IMR-90 (cell line): ENCODE measurements around the gene KIF3A. TPM values are rescaled to one million over a fixed set of nuclear protein-coding genes. Genes with fewer than 3 reads are reported as not detected.

Experiments used
- ATAC-seq: fragments of 200-7000 bp; cut with Tn5 transposase; 2 replicates; pipeline ENCODE4 v1.9.1; 2020; ENCODE audit warnings: low read depth, mild to moderate bottlenecking, moderate library complexity
- BruUV-seq: library from RNA; stranded (reverse); fragments of 400-500 nt; replicated peaks from 2 replicates; lab custom pipeline; 2021; lab: Mats Ljungman, UMichigan
- CTCF ChIA-PET: fragments of 300-600 bp; formaldehyde crosslinking; extraction: SDS; loops from one replicate; lab custom pipeline; 2021; ENCODE audit warnings: antibody characterized with exemption; lab: Yijun Ruan, JAX
- POLR2A ChIA-PET: fragments of 300-600 bp; sonication (Branson Sonifier 250); formaldehyde crosslinking; loops from one replicate; lab custom pipeline; 2022; ENCODE audit warnings: antibody characterized with exemption; ENCODE audit not compliant: unreplicated experiment; lab: Charles Lee
- DNase-seq: peaks from one replicate; pipeline ENCODE4 v3.0.0; 2013
- H2AFZ ChIP-seq: replicated peaks from 2 replicates; pipeline ENCODE3; 2013; ENCODE audit warnings: low read length, mild to moderate bottlenecking; ENCODE audit not compliant: poor library complexity
- H2AK5ac ChIP-seq: 2 replicates; pipeline ENCODE4 v1.6.1; 2013; ENCODE audit warnings: low read depth, low read length, inconsistent platforms
- H2AK9ac ChIP-seq: replicated peaks from 2 replicates; pipeline ENCODE3; 2013; ENCODE audit warnings: mild to moderate bottlenecking, low read depth, low read length, moderate library complexity; ENCODE audit not compliant: poor library complexity
- H2BK120ac ChIP-seq: 2 replicates; pipeline ENCODE4 v1.6.1; 2013; ENCODE audit warnings: low read depth, low read length, inconsistent platforms
- H2BK15ac ChIP-seq: 3 replicates; pipeline ENCODE4 v1.6.1; 2013; ENCODE audit warnings: low read depth, low read length, inconsistent platforms
- H2BK20ac ChIP-seq: 2 replicates; pipeline ENCODE4 v1.6.1; 2013; ENCODE audit warnings: low read depth, mild to moderate bottlenecking, inconsistent platforms, low read length, moderate library complexity
- H2BK5ac ChIP-seq: 2 replicates; pipeline ENCODE4 v1.6.1; 2013; ENCODE audit warnings: mild to moderate bottlenecking, low read depth, low read length, inconsistent platforms; ENCODE audit not compliant: poor library complexity, severe bottlenecking
- H3K14ac ChIP-seq: replicated peaks from 2 replicates; pipeline ENCODE4 v1.6.1; 2013; ENCODE audit warnings: low read depth, low read length, inconsistent platforms
- H3K18ac ChIP-seq: 2 replicates; pipeline ENCODE4 v1.6.1; 2013; ENCODE audit warnings: low read depth, low read length, control low read depth
- H3K23ac ChIP-seq: 2 replicates; pipeline ENCODE4 v1.6.1; 2013; ENCODE audit warnings: low read depth, low read length, inconsistent platforms
- H3K27ac ChIP-seq: 2 replicates; pipeline ENCODE4 v1.5.1; 2013; ENCODE audit warnings: mild to moderate bottlenecking, control low read depth, low read length; ENCODE audit not compliant: insufficient read depth
- H3K27me3 ChIP-seq: 2 replicates; pipeline ENCODE4 v1.6.1; 2013; ENCODE audit warnings: low read length; ENCODE audit not compliant: control insufficient read depth, insufficient read depth
- H3K36me3 ChIP-seq: 2 replicates; pipeline ENCODE4 v1.6.1; 2013; ENCODE audit warnings: low read length, mixed read lengths; ENCODE audit not compliant: control insufficient read depth, insufficient read depth
- H3K4ac ChIP-seq: 2 replicates; pipeline ENCODE4 v1.6.1; 2013; ENCODE audit warnings: low read depth, low read length, inconsistent platforms
- H3K4me1 ChIP-seq: 2 replicates; pipeline ENCODE4 v1.6.1; 2013; ENCODE audit warnings: low read length, mixed read lengths; ENCODE audit not compliant: control insufficient read depth, insufficient read depth
- H3K4me2 ChIP-seq: 2 replicates; pipeline ENCODE4 v1.6.1; 2013; ENCODE audit warnings: low read depth, mild to moderate bottlenecking, control low read depth, low read length, moderate library complexity
- H3K4me3 ChIP-seq: 2 replicates; pipeline ENCODE4 v1.5.1; 2013; ENCODE audit warnings: low read depth, mild to moderate bottlenecking, control low read depth, low read length, moderate library complexity; ENCODE audit not compliant: insufficient read depth
- H3K56ac ChIP-seq: 2 replicates; pipeline ENCODE4 v1.6.1; 2013; ENCODE audit warnings: low read length, inconsistent platforms; ENCODE audit not compliant: insufficient read depth; ENCODE audit errors: extremely low read depth
- H3K79me1 ChIP-seq, 2 experiments: 2 replicates each; pipeline ENCODE4 v1.6.1; 2013; ENCODE audit warnings: low read length in 2 of 2, inconsistent platforms in 1 of 2, low read depth in 1 of 2
- H3K9ac ChIP-seq: 2 replicates; pipeline ENCODE4 v1.6.1; 2013; ENCODE audit warnings: low read depth, low read length, control low read depth
- H3K9me1 ChIP-seq: 2 replicates; pipeline ENCODE4 v1.6.1; 2013; ENCODE audit warnings: low read length, inconsistent platforms; ENCODE audit not compliant: insufficient read depth
- H3K9me3 ChIP-seq: 2 replicates; pipeline ENCODE4 v1.6.1; 2013; ENCODE audit warnings: low read length; ENCODE audit not compliant: control insufficient read depth, insufficient read depth
- H4K20me1 ChIP-seq: 2 replicates; pipeline ENCODE4 v1.6.1; 2013; ENCODE audit warnings: low read length, inconsistent platforms; ENCODE audit not compliant: insufficient read depth
- H4K5ac ChIP-seq: 2 replicates; pipeline ENCODE4 v1.6.1; 2013; ENCODE audit warnings: mild to moderate bottlenecking, low read depth, low read length, control low read depth
- H4K8ac ChIP-seq, 2 experiments: 2 replicates each; pipeline ENCODE4 v1.6.1; 2013; ENCODE audit warnings: low read depth in 2 of 2, low read length in 2 of 2, control low read depth in 1 of 2, inconsistent platforms in 1 of 2
- H4K91ac ChIP-seq: 2 replicates; pipeline ENCODE4 v1.6.1; 2013; ENCODE audit warnings: low read depth, low read length, inconsistent platforms; ENCODE audit not compliant: insufficient read depth
- CEBPB ChIP-seq: IDR thresholded peaks from 2 replicates; pipeline ENCODE4 v1.6.1; 2012; ENCODE audit warnings: low read depth, low read length, improper control_type of control experiment
- FOS ChIP-seq: fragments of 150-350 bp; IDR thresholded peaks from 2 replicates; pipeline ENCODE4 v1.6.1; 2016; ENCODE audit warnings: low read depth, low read length
- MAFK ChIP-seq: IDR thresholded peaks from 2 replicates; pipeline ENCODE4 v1.6.1; 2012; ENCODE audit warnings: low read depth, low read length, improper control_type of control experiment
- MAZ ChIP-seq: IDR thresholded peaks from 2 replicates; pipeline ENCODE4 v1.6.1; 2012; ENCODE audit warnings: low read depth, mild to moderate bottlenecking, low read length, improper control_type of control experiment, moderate library complexity, borderline replicate concordance
- WGBS, 2 experiments: methylation state at CpG; one replicate each; pipeline versions ENCODE4 v1.1.5 to v1.1.7; 2013; ENCODE audit warnings: missing lambda C conversion rate in 2 of 2; ENCODE audit not compliant: insufficient read length in 1 of 2; ENCODE audit errors: extremely low coverage in 2 of 2; 5-methylcytosine and 5-hydroxymethylcytosine counted together
- dilution Hi-C: fragments of 300-500 bp; cut with HindIII; formaldehyde crosslinking; loops from one replicate; pipeline ENCODE4 v1.14.3; 2018; ENCODE audit warnings: low sequenced_read_pairs; ENCODE audit not compliant: unreplicated experiment
- in situ Hi-C: fragments of 300-500 bp; cut with MboI; formaldehyde crosslinking; loops from 3 replicates; pipeline ENCODE4 v1.14.3; 2019; ENCODE audit warnings: low sequenced_read_pairs, inconsistent platforms, mixed read lengths
- intact Hi-C: fragments of 100-400 bp; cut with micrococcal nuclease; formaldehyde crosslinking; loops from 2 replicates; pipeline ENCODE4 v1.10.0; 2022
- polyA plus RNA-seq, 3 experiments: library from polyadenylated mRNA; depleted of rRNA; stranded (reverse); fragments of >200 nt; gene quantifications; 2 replicates each; pipeline ENCODE4 v1.2.3, GENCODE V29; 2012; ENCODE audit warnings: low replicate concordance in 1 of 3
- total RNA-seq: library from RNA; depleted of rRNA; stranded (reverse); fragments of >200 nt; gene quantifications from 2 replicates; pipeline ENCODE4 v1.2.3, GENCODE V29; 2012
- TF ChIP-seq, protein P1 (sequence below): fragments of 150-350 bp; IDR thresholded peaks from 2 replicates; pipeline ENCODE4 v1.6.1; 2016; ENCODE audit warnings: low read depth, mild to moderate bottlenecking, low read length, moderate library complexity, borderline replicate concordance
- TF ChIP-seq, protein P2 (sequence below): fragments of 150-350 bp; IDR thresholded peaks from 2 replicates; pipeline ENCODE4 v1.6.1; 2017; ENCODE audit warnings: mild to moderate bottlenecking, antibody characterized with exemption, low read length, low read depth

The KIF3A gene
- total and polyA plus RNA-seq, 2 of the 4 experiments (the other 2 are of a cell fraction): 4.3 to 4.5 TPM

GRCh38 chr5:132725745-132726144 is 11.6 kb downstream of the KIF3A start:
- ATAC-seq (no peak), DNase-seq (no peak)
- POLR2A ChIA-PET: no interaction called here
- Histone ChIP-seq H3K9me3 (no peaks in the 10 kb centered on the region), H2AFZ (no peak overlapping the region), H3K9ac (no peak overlapping the region), H3K9me1 (no peaks in the 10 kb centered on the region), H4K20me1 (no peaks in the 10 kb centered on the region), H4K8ac (no peak overlapping the region), H3K36me3 (no peaks in the 10 kb centered on the region), H3K56ac (no peak overlapping the region), H3K27ac (no peak overlapping the region), H3K4me1 (no peaks in the 10 kb centered on the region), H2BK15ac (no peak overlapping the region), H3K27me3 (no peaks in the 10 kb centered on the region), H3K4me2 (no peak overlapping the region), H2BK20ac (no peak overlapping the region), H2AK5ac (no peak overlapping the region), H3K79me1 (0 out of 4 replicates have a peak, but pooled peaks cover 0 to 5% of the 10 kb centered on the region in 2 experiments), H3K4me3 (no peak overlapping the region), H3K4ac (no peak overlapping the region), H3K18ac (no peak overlapping the region), H2AK9ac (no peak overlapping the region), H3K23ac (no peak overlapping the region), H3K14ac (no peak overlapping the region), H2BK5ac (no peak overlapping the region), H4K5ac (no peak overlapping the region), H2BK120ac (no peak overlapping the region), H4K91ac (no peak overlapping the region)
- WGBS, 2 experiments: no CpG with 5 or more reads among the region's 2 CpGs
- dilution Hi-C loops (no loop called here), in situ Hi-C loops (no loop called here), intact Hi-C loops (no loop called here)
- CTCF ChIA-PET: interaction anchor here (1.5 kb wide), 1 partner anchor 11 kb away, joined by 5 read pairs; the partner anchor contains the start of gene KIF3A
- TF ChIP-seq FOS (no peak), MAFK (peak; percentile 68), CEBPB (peak; percentile 28; the same call in 1 of the 2 replicates), MAZ (no peak)
- TF ChIP-seq, protein P1, sequence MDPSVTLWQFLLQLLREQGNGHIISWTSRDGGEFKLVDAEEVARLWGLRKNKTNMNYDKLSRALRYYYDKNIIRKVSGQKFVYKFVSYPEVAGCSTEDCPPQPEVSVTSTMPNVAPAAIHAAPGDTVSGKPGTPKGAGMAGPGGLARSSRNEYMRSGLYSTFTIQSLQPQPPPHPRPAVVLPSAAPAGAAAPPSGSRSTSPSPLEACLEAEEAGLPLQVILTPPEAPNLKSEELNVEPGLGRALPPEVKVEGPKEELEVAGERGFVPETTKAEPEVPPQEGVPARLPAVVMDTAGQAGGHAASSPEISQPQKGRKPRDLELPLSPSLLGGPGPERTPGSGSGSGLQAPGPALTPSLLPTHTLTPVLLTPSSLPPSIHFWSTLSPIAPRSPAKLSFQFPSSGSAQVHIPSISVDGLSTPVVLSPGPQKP: no peak
- TF ChIP-seq, protein P2, sequence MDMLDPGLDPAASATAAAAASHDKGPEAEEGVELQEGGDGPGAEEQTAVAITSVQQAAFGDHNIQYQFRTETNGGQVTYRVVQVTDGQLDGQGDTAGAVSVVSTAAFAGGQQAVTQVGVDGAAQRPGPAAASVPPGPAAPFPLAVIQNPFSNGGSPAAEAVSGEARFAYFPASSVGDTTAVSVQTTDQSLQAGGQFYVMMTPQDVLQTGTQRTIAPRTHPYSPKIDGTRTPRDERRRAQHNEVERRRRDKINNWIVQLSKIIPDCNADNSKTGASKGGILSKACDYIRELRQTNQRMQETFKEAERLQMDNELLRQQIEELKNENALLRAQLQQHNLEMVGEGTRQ: no peak
- no TSS peak for BruUV-seq
